ENCODE data around the gene CELF4. TPM values are rescaled to one million over a fixed set of nuclear protein-coding genes. Genes with fewer than 3 reads are reported as not detected.

Gene CELF4
- total and polyA plus RNA-seq, 10 of the 15 experiments (the other 5 are each of a cell fraction or from before 2014, with no cell fraction given) = 0.03 to 0.32 TPM; not detected in 8

GRCh38 chr18:37275237-37275741, 290.3 kb downstream of the CELF4 start (continued):
- TF ChIP-seq ATF2 (IDR thresholded peaks at IDR 0.05; ENCODE audit: low read length) (no peak), CHD2 (IDR thresholded peaks at IDR 0.05; ENCODE audit: borderline replicate concordance, low read depth, low read length) (no peak), YBX1 (IDR thresholded peaks at IDR 0.05) (no peak)

- Histone ChIP-seq H3K9me3 (replicated peaks; ENCODE audit: control insufficient read depth, insufficient read depth, low read length) (no peaks in the 10 kb centered on the region; the same call in 2 of the 3 replicates), H3K27me3 (replicated peaks in 1 of 2; ENCODE audit: control insufficient read depth in 2 of 2, insufficient read depth in 2 of 2, low read length in 1 of 2) (no peaks in the 10 kb centered on the region; a peak in 2 of 4 replicates), H3K79me2 (ENCODE audit: control insufficient read depth, insufficient read depth, low read length) (no peaks in the 10 kb centered on the region), H3K4me2 (ENCODE audit: control insufficient read depth, insufficient read depth) (no peak overlapping the region), H3K4me3 (no peak overlapping the region), H3K4me1 (ENCODE audit: control insufficient read depth, insufficient read depth, low read length) (no peaks in the 10 kb centered on the region), H2AFZ (ENCODE audit: control insufficient read depth, low read depth, low read length) (no peak overlapping the region), H3K36me3 (ENCODE audit: control insufficient read depth in 2 of 2, insufficient read depth in 2 of 2, low read length in 1 of 2) (no peaks in the 10 kb centered on the region), H3K9ac (ENCODE audit: control insufficient read depth, insufficient read depth, low read length) (no peak overlapping the region), H3K27ac (ENCODE audit: control insufficient read depth, insufficient read depth) (no peak overlapping the region), H4K20me1 (ENCODE audit: control insufficient read depth, insufficient read depth) (no peaks in the 10 kb centered on the region)
- ChIA-PET POLR2A (no interaction called here), CTCF (no interaction called here), SMC1A (ENCODE audit: uncharacterized antibody, unreplicated experiment) (no interaction called here), RAD21 (ENCODE audit: unreplicated experiment) (no interaction called here)
- no peak for FAIRE-seq
- no TSS peak for BruUV-seq (replicated peaks)
- no peak for TF ChIP-seq NR2C2 (IDR thresholded peaks at IDR 0.05; ENCODE audit: borderline replicate concordance, control insufficient read depth, insufficient read length, low read depth)
- no peak for TF ChIP-seq MYB (IDR thresholded peaks at IDR 0.05; ENCODE audit: borderline replicate concordance, low read depth, low read length)
- no peak for TF ChIP-seq IKZF1 (conservative IDR thresholded peaks at IDR 0.05)
- TF ChIP-seq USF1 (IDR thresholded peaks at IDR 0.05; ENCODE audit: borderline replicate concordance, extremely low read length, insufficient read depth, low read depth, low read length) = no peak
- no peak for TF ChIP-seq ZBTB4 (CRISPR knock-in tag; IDR thresholded peaks at IDR 0.05)
- no peak for TF ChIP-seq TCF3 (IDR thresholded peaks at IDR 0.05; ENCODE audit: borderline replicate concordance, insufficient read depth, low read depth, low read length)
- in situ Hi-C loops (cut with MboI) (no loop called here), intact Hi-C loops (cut with micrococcal nuclease; ENCODE audit: unreplicated experiment) (no loop called here)
- no peak for DNase-seq (ENCODE audit: low read depth, low spot score)
- no peak for ATAC-seq
- WGBS (ENCODE audit: insufficient coverage, insufficient replicate concordance, low lambda C conversion rate, missing lambda C conversion rate) = 70% methylated on average over 51 of the region's 82 CpGs
Measured at GRCh38 chr18:37274309-37275236, 291.0 kb downstream of the CELF4 start.

Measured in GM12878 (cell line).